ENCODE data around the gene ABHD12B. TPM values are rescaled to one million over a fixed set of nuclear protein-coding genes. Genes with fewer than 3 reads are reported as not detected.

ABHD12B gene
- polyA plus RNA-seq, 1 of the 3 experiments (the other 2 are of a cell fraction): not detected

- TF ChIP-seq, protein P1, sequence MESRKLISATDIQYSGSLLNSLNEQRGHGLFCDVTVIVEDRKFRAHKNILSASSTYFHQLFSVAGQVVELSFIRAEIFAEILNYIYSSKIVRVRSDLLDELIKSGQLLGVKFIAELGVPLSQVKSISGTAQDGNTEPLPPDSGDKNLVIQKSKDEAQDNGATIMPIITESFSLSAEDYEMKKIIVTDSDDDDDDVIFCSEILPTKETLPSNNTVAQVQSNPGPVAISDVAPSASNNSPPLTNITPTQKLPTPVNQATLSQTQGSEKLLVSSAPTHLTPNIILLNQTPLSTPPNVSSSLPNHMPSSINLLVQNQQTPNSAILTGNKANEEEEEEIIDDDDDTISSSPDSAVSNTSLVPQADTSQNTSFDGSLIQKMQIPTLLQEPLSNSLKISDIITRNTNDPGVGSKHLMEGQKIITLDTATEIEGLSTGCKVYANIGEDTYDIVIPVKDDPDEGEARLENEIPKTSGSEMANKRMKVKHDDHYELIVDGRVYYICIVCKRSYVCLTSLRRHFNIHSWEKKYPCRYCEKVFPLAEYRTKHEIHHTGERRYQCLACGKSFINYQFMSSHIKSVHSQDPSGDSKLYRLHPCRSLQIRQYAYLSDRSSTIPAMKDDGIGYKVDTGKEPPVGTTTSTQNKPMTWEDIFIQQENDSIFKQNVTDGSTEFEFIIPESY (IDR thresholded peaks at IDR 0.05; ENCODE audit: borderline replicate concordance, low read depth): no peak
- no peak for TF ChIP-seq YY1 (IDR thresholded peaks at IDR 0.05; ENCODE audit: low read depth)
These were observed 32.9 kb downstream of the ABHD12B start (continued) for GRCh38 chr14:50904719-50905118.

GRCh38 chr14:50906326-50907065 is 34.6 kb downstream of the ABHD12B start:
- no peaks in the 10 kb centered on the region for H3K9me3 ChIP-seq
- H2AFZ ChIP-seq (ENCODE audit: low read depth): no peak overlapping the region
- H4K20me1 ChIP-seq (ENCODE audit: insufficient read depth): no peaks in the 10 kb centered on the region
- peak; percentile 11 for DNase-seq
- 94% methylated on average over 5 of the region's 5 CpGs for WGBS (ENCODE audit: low lambda C conversion rate)
- H3K36me3 ChIP-seq (replicated peaks in 1 of 2; ENCODE audit: control insufficient read depth in 1 of 2, insufficient read depth in 2 of 2, low read length in 1 of 2): peaks cover 30 to 42% of the 10 kb centered on the region in 2 experiments
- no peaks in the 10 kb centered on the region for H3F3A ChIP-seq (replicated peaks; ENCODE audit: insufficient read depth)
- ChIA-PET CTCF (no interaction called here), POLR2A (no interaction called here)
- no peaks in the 10 kb centered on the region for H3K27me3 ChIP-seq (ENCODE audit: insufficient read depth)
- no peak for TF ChIP-seq CHD2 (IDR thresholded peaks at IDR 0.05; ENCODE audit: low read length, partially characterized antibody)
- TF ChIP-seq TCF12 (IDR thresholded peaks at IDR 0.05): no peak
- H3K4me2 ChIP-seq: no peak overlapping the region
- no peaks in the 10 kb centered on the region for H3K4me1 ChIP-seq (ENCODE audit: control insufficient read depth in 1 of 2, insufficient read depth in 2 of 2, low read depth in 1 of 2, low read length in 1 of 2)
- no peak overlapping the region for H3K27ac ChIP-seq (ENCODE audit: low read depth in 2 of 2, low read length in 1 of 2)
- H3K79me2 ChIP-seq (ENCODE audit: insufficient read depth): no peaks in the 10 kb centered on the region
- no peak overlapping the region for H3K4me3 ChIP-seq (ENCODE audit: low read depth in 2 of 2, low read length in 1 of 2)
- no peaks in the 10 kb centered on the region for H3K9me2 ChIP-seq
- no peak overlapping the region for H3K9ac ChIP-seq

- Histone ChIP-seq H3K79me2 (ENCODE audit: insufficient read depth) (no peaks in the 10 kb centered on the region), H3K9me3 (no peaks in the 10 kb centered on the region), H3K4me3 (ENCODE audit: low read depth in 2 of 2, low read length in 1 of 2) (no peak overlapping the region), H3K27ac (ENCODE audit: low read depth in 2 of 2, low read length in 1 of 2) (no peak overlapping the region), H3K27me3 (ENCODE audit: insufficient read depth) (no peaks in the 10 kb centered on the region), H2AFZ (ENCODE audit: low read depth) (no peak overlapping the region), H4K20me1 (ENCODE audit: insufficient read depth) (no peaks in the 10 kb centered on the region), H3K9me2 (no peaks in the 10 kb centered on the region), H3K4me2 (no peak overlapping the region), H3K36me3 (replicated peaks in 1 of 2; ENCODE audit: control insufficient read depth in 1 of 2, insufficient read depth in 2 of 2, low read length in 1 of 2) (peaks cover 37 to 51% of the 10 kb centered on the region in 2 experiments), H3F3A (replicated peaks; ENCODE audit: insufficient read depth) (no peaks in the 10 kb centered on the region), H3K4me1 (ENCODE audit: control insufficient read depth in 1 of 2, insufficient read depth in 2 of 2, low read depth in 1 of 2, low read length in 1 of 2) (no peaks in the 10 kb centered on the region), H3K9ac (no peak overlapping the region)
- TF ChIP-seq TAF1 (IDR thresholded peaks at IDR 0.05; ENCODE audit: borderline replicate concordance, low read depth, low read length) (no peak), TEAD4 (IDR thresholded peaks at IDR 0.05; ENCODE audit: borderline replicate concordance, insufficient read depth) (no peak), GATA2 (CRISPR knock-in tag; IDR thresholded peaks at IDR 0.05) (no peak), FOSL2 (IDR thresholded peaks at IDR 0.05; ENCODE audit: borderline replicate concordance, low read depth) (no peak), RCOR1 (IDR thresholded peaks at IDR 0.05; ENCODE audit: low read length) (no peak), EP300 (IDR thresholded peaks at IDR 0.05; ENCODE audit: borderline replicate concordance in 1 of 2, low read depth in 1 of 2, low read length in 1 of 2) (no peak), MXI1 (IDR thresholded peaks at IDR 0.05; ENCODE audit: low read depth, low read length) (no peak), RXRA (IDR thresholded peaks at IDR 0.05; ENCODE audit: borderline replicate concordance, low read depth) (no peak), IRF3 (IDR thresholded peaks at IDR 0.05; ENCODE audit: low read depth, low read length) (no peak), CHD2 (IDR thresholded peaks at IDR 0.05; ENCODE audit: low read length, partially characterized antibody) (no peak), SMC3 (IDR thresholded peaks at IDR 0.05; ENCODE audit: low read depth, low read length) (no peak)
- WGBS (ENCODE audit: low lambda C conversion rate): 82% methylated on average over 5 of the region's 5 CpGs
- CTCF ChIA-PET: interaction anchor here (1.0 to 1.3 kb wide), 3 partner anchors 25 to 184 kb away, joined by 3 to 4 read pairs (median 4); partner anchors contain the start of gene TRIM9
- POLR2A ChIA-PET: no interaction called here
- no peak for DNase-seq
These were observed 38.9 kb downstream of the ABHD12B start for GRCh38 chr14:50910495-50911420.
